Thymus (tissue), 11 donors: Measurements from ENCODE around the gene SAMD9. TPM values are rescaled to one million over a fixed set of nuclear protein-coding genes. Genes with fewer than 3 reads are reported as not detected.

Source experiments
- DNase-seq, 9 donors: peaks; one replicate each; pipeline ENCODE4 v3.0.0-alpha.2; 2013; ENCODE audit warnings: low spot score in 9 of 9, low read depth in 6 of 9, missing footprints in 1 of 9
- H3K27ac ChIP-seq, 2 donors: one replicate each; pipeline ENCODE4 v1.5.1; 2013; ENCODE audit warnings: control low read depth in 1 of 2, low read depth in 1 of 2, low read length in 1 of 2, mild to moderate bottlenecking in 1 of 2, moderate library complexity in 1 of 2
- H3K27me3 ChIP-seq, 2 donors: one replicate each; pipeline ENCODE4 v1.5.1; 2013; ENCODE audit warnings: low read length in 1 of 2; ENCODE audit not compliant: control insufficient read depth in 2 of 2, insufficient read depth in 1 of 2
- H3K36me3 ChIP-seq, 2 donors: one replicate each; pipeline ENCODE4 v1.5.1; 2013; ENCODE audit warnings: low read length in 1 of 2, mild to moderate bottlenecking in 1 of 2, moderate library complexity in 1 of 2; ENCODE audit not compliant: control insufficient read depth in 2 of 2, insufficient read depth in 2 of 2
- H3K4me1 ChIP-seq, 2 donors: one replicate each; pipeline ENCODE4 v1.5.1; 2013; ENCODE audit warnings: low read length in 2 of 2; ENCODE audit not compliant: control insufficient read depth in 2 of 2, insufficient read depth in 2 of 2
- H3K4me3 ChIP-seq, 2 donors: one replicate each; pipeline ENCODE4 v1.5.1; 2013; ENCODE audit warnings: low read length in 2 of 2, control low read depth in 1 of 2, mild to moderate bottlenecking in 1 of 2
- H3K9me3 ChIP-seq, 2 donors: one replicate each; pipeline ENCODE4 v1.5.1; 2013; ENCODE audit warnings: low read length in 1 of 2, mild to moderate bottlenecking in 1 of 2; ENCODE audit not compliant: control insufficient read depth in 2 of 2, insufficient read depth in 1 of 2
- WGBS: extraction: QIAGEN DNeasy Blood & Tissue Kit; methylation state at CpG from one replicate; pipeline ENCODE4 v1.1.7; 2013; 5-methylcytosine and 5-hydroxymethylcytosine counted together
- polyA plus RNA-seq: library from polyadenylated mRNA; stranded (reverse); fragments of 200-250 nt; gene quantifications from one replicate; pipeline ENCODE4 v1.2.3, GENCODE V29; 2013
- total RNA-seq: library from RNA; stranded (reverse); fragments of 120-200 nt; gene quantifications from one replicate; pipeline ENCODE4 v1.2.4, GENCODE V29; 2013
- donor health status: healthy.

Gene SAMD9
- total and polyA plus RNA-seq, 2 donors, result 13.9 to 49.9 TPM

GRCh38 chr7:93053949-93054943 is 63.5 kb downstream of the SAMD9 start:
- Histone ChIP-seq H3K36me3 (no peaks in the 10 kb centered on the region), H3K27me3 (no peaks in the 10 kb centered on the region), H3K4me3 (no peak overlapping the region), H3K27ac (no peak overlapping the region), H3K9me3 (no peaks in the 10 kb centered on the region), H3K4me1 (no peaks in the 10 kb centered on the region)
- DNase-seq, result no peak
- 78% methylated on average over 8 of the region's 8 CpGs for WGBS

DNA sequence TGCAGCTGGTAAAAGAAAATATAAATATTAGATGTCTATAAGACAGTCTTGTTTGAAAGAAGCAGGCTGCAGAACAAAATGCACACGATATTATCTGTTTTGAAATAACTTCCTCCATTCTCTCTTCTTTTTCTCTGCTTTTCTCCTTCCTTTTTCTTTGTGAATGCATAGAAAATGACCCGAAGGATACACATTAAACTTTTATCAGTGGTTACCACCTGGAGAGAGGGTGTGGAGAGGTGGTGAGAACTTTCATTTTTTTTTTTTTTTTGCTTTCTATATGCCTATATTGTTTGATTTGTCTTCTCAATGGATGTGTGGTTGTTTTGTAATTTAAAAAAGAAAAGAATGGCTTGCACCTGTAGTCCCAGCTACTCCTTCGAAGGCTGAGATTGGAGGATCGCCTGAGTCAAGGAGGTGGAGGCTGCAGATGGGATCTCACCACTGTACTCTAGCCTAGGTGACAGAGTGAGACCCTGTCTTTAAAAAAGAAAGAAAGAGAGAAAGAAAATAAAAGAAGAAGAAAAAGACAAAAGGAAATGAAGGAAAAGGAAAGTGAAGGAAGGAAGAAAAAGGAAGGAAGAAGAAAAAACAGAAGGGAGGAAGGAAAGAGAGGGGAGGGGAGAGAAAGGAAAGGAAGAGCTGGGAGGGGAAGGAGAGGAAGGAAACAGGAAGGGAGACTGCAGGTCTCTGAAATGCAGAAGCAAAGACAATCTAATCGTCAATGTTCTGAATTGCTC is 64.4 kb downstream of the SAMD9 start:
- H3K4me3 ChIP-seq, result no peak overlapping the region

DNA sequence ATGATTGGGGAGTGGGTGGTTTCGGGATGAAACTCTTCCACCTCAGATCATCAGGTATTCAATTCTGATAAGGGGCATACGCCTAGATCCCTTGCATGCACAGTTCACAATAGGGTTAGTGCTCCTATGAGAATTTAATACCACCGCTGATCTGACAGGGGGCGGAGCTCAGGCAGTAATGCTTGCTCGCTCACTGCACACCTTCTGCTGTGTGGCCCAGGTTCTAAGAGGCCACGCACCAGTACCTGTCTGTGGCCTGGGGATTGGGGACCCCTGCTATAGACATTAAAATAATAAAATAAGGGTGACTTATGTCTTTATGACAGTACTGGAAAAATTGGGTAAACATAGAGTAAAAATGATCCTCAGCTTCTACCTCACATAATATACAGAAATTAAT is 66.1 kb downstream of the SAMD9 start:
- no peak overlapping the region for H3K4me3 ChIP-seq
- no peak overlapping the region for H3K27ac ChIP-seq
- no peak for DNase-seq
- H3K27me3 ChIP-seq, result no peaks in the 10 kb centered on the region
- H3K4me1 ChIP-seq, result no peaks in the 10 kb centered on the region
- no peaks in the 10 kb centered on the region for H3K9me3 ChIP-seq
- H3K36me3 ChIP-seq, result no peaks in the 10 kb centered on the region
- WGBS, result 98% methylated on average over 6 of the region's 6 CpGs

More for the DNA sequence above, 64.4 kb downstream of the SAMD9 start:
- H3K9me3 ChIP-seq, result no peaks in the 10 kb centered on the region
- WGBS, result 49% methylated on average over 5 of the region's 5 CpGs
- no peaks in the 10 kb centered on the region for H3K27me3 ChIP-seq
- no peak overlapping the region for H3K27ac ChIP-seq
- no peaks in the 10 kb centered on the region for H3K36me3 ChIP-seq
- DNase-seq, result no peak
- no peaks in the 10 kb centered on the region for H3K4me1 ChIP-seq

Other genes starting within 250 kb of the SAMD9 start
- gene SAMD9L, start 30.4 kb upstream of the SAMD9 start, total RNA-seq, result 38.5 TPM
- 20.3 TPM for gene SAMD9L, start 30.4 kb upstream of the SAMD9 start, polyA plus RNA-seq
- 0.24 TPM for gene HEPACAM2, start 108.5 kb upstream of the SAMD9 start, total RNA-seq
- 0.66 TPM for gene HEPACAM2, start 108.5 kb upstream of the SAMD9 start, polyA plus RNA-seq
- gene VPS50, start 114.4 kb upstream of the SAMD9 start, total RNA-seq, result 26.7 TPM
- 16.3 TPM for gene VPS50, start 114.4 kb upstream of the SAMD9 start, polyA plus RNA-seq